ENCODE data around the gene MYO1G. TPM values are rescaled to one million over a fixed set of nuclear protein-coding genes. Genes with fewer than 3 reads are reported as not detected.

The MYO1G gene
- total RNA-seq, 1 donor from 2014 or later: 154 TPM

DNA sequence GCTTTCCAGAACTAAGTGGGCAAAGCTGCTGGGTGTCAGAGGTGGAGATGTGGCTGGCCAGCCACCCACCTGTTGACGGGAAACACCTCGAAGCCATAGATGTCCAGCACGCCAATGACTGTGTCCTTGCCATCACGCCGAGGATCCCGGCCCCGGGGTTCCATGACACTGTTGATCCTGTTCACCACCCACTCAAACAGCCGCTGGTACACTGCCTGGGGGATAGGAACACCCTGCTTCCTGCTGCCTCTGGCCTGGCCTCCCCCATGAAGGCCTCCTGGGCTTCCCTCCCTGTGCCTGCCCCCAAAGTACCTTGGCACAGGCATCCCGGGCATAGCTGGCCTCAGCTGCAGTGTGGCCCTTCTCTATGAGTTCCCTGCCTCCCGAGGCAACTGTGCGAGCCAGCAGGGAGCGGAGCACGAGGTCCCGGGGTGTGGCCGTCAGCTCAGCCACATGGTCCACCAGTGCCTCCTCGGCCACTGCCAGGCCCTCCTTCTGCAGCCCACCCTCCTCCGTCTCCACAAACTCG is 8.2 kb downstream of the MYO1G start:
- peak overlapping the region; percentile 12 for H3K27ac Mint-ChIP-seq
- no peaks in the 10 kb centered on the region for H3K27me3 Mint-ChIP-seq
- no peak overlapping the region for H3K4me3 Mint-ChIP-seq
- CTCF ChIA-PET: interaction anchor here (4.9 kb wide), 1 partner anchor 166 kb away, joined by 100 read pairs; no protein-coding TSS in a partner anchor
- ATAC-seq (ENCODE audit: low read depth) (no peak), DNase-seq (no peak)
- no peaks in the 10 kb centered on the region for H3K9me3 Mint-ChIP-seq
- TF ChIP-seq, protein P1, sequence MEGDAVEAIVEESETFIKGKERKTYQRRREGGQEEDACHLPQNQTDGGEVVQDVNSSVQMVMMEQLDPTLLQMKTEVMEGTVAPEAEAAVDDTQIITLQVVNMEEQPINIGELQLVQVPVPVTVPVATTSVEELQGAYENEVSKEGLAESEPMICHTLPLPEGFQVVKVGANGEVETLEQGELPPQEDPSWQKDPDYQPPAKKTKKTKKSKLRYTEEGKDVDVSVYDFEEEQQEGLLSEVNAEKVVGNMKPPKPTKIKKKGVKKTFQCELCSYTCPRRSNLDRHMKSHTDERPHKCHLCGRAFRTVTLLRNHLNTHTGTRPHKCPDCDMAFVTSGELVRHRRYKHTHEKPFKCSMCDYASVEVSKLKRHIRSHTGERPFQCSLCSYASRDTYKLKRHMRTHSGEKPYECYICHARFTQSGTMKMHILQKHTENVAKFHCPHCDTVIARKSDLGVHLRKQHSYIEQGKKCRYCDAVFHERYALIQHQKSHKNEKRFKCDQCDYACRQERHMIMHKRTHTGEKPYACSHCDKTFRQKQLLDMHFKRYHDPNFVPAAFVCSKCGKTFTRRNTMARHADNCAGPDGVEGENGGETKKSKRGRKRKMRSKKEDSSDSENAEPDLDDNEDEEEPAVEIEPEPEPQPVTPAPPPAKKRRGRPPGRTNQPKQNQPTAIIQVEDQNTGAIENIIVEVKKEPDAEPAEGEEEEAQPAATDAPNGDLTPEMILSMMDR (IDR thresholded peaks at IDR 0.05): no peak
- POLR2A ChIA-PET: interaction anchor here (4.6 kb wide), 1 partner anchor 57 kb away, joined by 41 read pairs; no protein-coding TSS in a partner anchor
- peaks cover 18% of the 10 kb centered on the region for H3K4me1 Mint-ChIP-seq
- H3K36me3 Mint-ChIP-seq (ENCODE audit: low read depth): peaks cover 87% of the 10 kb centered on the region
- intact Hi-C loops (cut with micrococcal nuclease): no loop called here

DNA sequence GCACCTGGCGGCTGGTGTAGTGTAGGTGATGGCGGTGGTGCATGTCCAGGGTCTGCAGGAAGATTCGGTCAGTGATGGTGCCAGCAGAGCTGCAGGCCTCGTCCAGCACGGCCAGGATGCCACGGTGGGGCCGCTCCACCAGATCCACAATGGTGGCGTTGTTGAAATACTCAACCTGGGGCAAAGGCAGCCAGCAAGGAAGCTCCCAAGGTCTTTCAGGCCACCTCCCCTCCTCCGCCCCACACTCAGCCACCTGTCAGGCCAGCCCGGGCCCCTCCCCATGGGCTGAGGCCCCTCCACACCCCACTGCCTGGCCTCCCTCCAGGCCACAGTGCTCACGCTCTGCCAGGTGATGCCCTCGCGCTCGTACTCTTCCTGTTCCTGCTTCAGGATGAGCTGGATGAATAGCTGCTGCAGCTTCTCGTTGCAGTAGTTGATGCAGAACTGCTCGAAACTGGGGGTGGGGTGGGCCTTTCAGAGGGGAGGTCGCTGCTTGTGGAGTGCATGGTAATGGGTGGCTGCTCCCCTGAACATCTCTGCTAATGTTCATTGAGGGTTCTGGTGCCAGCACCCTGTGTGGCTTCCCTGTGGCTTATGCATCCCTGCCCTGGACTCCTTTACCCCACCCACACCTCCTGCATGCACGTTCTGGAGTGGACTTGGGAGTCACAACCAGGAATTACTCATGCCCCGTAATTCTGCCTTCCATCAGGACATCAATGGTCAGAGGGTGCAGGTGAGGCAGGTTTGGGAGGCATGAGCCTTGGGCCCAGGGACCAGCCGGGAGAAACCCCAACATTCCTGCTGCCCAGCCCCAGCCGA is 8.9 kb downstream of the MYO1G start:
- Mint-ChIP-seq H3K4me1 (peaks cover 18% of the 10 kb centered on the region), H3K27me3 (no peaks in the 10 kb centered on the region), H3K36me3 (ENCODE audit: low read depth) (peaks cover 87% of the 10 kb centered on the region), H3K4me3 (no peak overlapping the region), H3K9me3 (no peaks in the 10 kb centered on the region), H3K27ac (peak overlapping the region; percentile 1)
- ChIA-PET CTCF (interaction anchor here (4.9 kb wide), 1 partner anchor 166 kb away, joined by 100 read pairs; no protein-coding TSS in a partner anchor), POLR2A (no interaction called here)
- DNase-seq (no peak), ATAC-seq (ENCODE audit: low read depth) (no peak)
- intact Hi-C loops (cut with micrococcal nuclease): no loop called here
- TF ChIP-seq, protein P1 (IDR thresholded peaks at IDR 0.05): no peak

DNA sequence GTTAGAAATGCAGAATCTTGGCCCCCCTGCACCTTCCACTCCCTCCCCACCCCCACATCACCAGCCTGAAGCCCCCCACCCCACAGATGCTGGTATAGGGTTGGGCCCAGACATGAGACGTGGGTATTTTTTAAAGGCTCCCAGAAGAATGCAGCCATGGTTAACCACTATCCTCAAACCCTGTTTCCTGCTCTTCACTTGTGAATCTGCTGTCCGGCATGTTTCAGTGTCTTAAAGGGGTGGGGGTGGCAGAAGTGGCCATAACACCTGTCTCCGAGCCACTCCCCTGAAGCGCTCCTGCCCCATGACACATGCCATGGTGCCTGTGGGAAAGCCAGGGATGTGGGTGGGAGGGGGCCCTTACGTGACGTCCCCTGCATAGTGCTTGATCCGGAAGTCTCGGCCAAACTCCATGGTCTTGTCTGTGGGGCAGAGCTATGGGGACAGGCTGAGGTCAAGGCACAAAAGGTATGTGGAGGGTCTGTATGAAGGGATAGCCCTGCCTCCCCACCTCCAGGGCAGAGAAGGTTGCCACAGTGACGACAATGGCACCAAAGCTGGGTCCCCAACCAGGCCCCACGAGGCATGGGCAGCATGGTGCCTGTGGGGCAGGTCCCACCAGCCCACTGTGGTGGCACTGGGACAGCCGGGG is 9.6 kb downstream of the MYO1G start:
- intact Hi-C loops (cut with micrococcal nuclease): no loop called here
- DNase-seq (no peak), ATAC-seq (ENCODE audit: low read depth) (no peak)
- ChIA-PET CTCF (no interaction called here), POLR2A (interaction anchor here (0.6 to 0.7 kb wide), 2 partner anchors 13 to 35 kb away, joined by 3 read pairs; no protein-coding TSS in a partner anchor)
- H3K4me1 Mint-ChIP-seq: peaks cover 12% of the 10 kb centered on the region
- TF ChIP-seq, protein P1 (IDR thresholded peaks at IDR 0.05): no peak
- no peak overlapping the region for H3K4me3 Mint-ChIP-seq
- H3K27ac Mint-ChIP-seq: no peak overlapping the region
- H3K9me3 Mint-ChIP-seq: no peaks in the 10 kb centered on the region
- H3K36me3 Mint-ChIP-seq (ENCODE audit: low read depth): peaks cover 80% of the 10 kb centered on the region
- no peaks in the 10 kb centered on the region for H3K27me3 Mint-ChIP-seq

DNA sequence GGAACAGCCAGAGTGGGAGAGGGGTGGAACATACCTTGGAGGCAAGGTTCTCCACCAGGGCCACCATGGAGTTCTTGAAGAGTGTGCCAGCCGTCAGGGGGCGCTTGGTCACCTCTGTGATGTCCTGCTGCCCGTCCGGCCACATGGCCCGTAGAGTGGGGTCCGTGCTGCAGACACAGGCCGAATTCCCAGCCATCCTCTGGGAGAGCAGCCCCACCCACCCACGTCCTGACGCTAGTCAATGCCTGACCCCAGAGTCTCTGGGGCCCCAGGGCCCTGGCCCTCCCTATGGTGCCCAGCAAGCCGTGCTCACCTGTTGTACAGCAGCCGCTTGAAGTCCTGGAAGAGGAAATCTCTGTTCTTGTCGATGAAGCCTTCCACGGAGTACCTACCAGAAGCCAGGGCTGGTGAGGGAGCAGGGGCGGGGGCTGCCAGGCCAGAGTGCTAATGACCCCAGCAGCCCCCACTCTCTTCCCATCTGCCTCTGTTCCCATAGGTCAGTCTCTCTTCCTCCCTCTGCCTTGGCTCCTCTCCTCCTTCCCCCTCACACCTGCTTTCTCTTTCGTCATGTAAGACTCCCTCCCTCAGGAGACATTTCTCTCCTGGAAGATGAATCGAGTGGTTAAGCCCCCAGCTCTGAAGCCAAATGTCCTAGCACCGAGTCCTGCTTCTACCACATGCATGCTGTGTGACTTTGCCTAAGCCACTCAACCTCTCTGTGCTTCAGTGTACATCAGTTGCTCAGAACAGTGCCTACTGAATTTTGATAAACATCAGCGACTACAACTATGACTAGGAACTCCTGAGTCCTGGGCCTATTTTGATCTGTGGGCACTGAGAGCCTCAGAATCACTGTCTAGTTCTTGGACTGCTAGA is 11.0 kb downstream of the MYO1G start:
- TF ChIP-seq, protein P1 (IDR thresholded peaks at IDR 0.05): no peak
- Mint-ChIP-seq H3K9me3 (no peaks in the 10 kb centered on the region), H3K27me3 (no peaks in the 10 kb centered on the region), H3K4me3 (no peak overlapping the region), H3K36me3 (ENCODE audit: low read depth) (peaks cover 80% of the 10 kb centered on the region), H3K27ac (peak overlapping the region; percentile 10), H3K4me1 (peaks cover 12% of the 10 kb centered on the region)
- ChIA-PET POLR2A (no interaction called here), CTCF (interaction anchor here (0.7 kb wide), 1 partner anchor 168 kb away, joined by 5 read pairs; no protein-coding TSS in a partner anchor)
- DNase-seq (no peak), ATAC-seq (ENCODE audit: low read depth) (no peak)
- intact Hi-C loops (cut with micrococcal nuclease): no loop called here

Data from activated B cell treated with CpG ODN at 0.5 μM for 24 hours (primary cell).